LNCaP clone FGC (cell line): Measurements from ENCODE around the gene HSH2D.

Experiments used
- DNase-seq: peaks from one replicate; pipeline ENCODE4 v3.0.0-alpha.2; 2011; ENCODE audit warnings: low read depth
- H3K4me3 ChIP-seq: 2 replicates; pipeline ENCODE4 v1.5.1; 2011; ENCODE audit warnings: mild to moderate bottlenecking, low read depth, low read length, control low read depth
- CTCF ChIP-seq: IDR thresholded peaks from 2 replicates; pipeline ENCODE4 v1.5.1; 2012; ENCODE audit warnings: mild to moderate bottlenecking; ENCODE audit not compliant: control insufficient read depth, insufficient read depth; ENCODE audit errors: extremely low read depth

HSH2D gene

GRCh38 chr19:16157601-16158000 is 14.1 kb downstream of the HSH2D start:
- DNase-seq = no peak
- TF ChIP-seq CTCF = no peak
- no peak overlapping the region for H3K4me3 ChIP-seq

- H3K4me3 ChIP-seq = no peak overlapping the region
- TF ChIP-seq CTCF = no peak
- no peak for DNase-seq
Observed at GRCh38 chr19:16159655-16160054, 16.2 kb downstream of the HSH2D start.

- no peak for DNase-seq
Observed at GRCh38 chr19:16160445-16160942, 17.0 kb downstream of the HSH2D start.

DNA sequence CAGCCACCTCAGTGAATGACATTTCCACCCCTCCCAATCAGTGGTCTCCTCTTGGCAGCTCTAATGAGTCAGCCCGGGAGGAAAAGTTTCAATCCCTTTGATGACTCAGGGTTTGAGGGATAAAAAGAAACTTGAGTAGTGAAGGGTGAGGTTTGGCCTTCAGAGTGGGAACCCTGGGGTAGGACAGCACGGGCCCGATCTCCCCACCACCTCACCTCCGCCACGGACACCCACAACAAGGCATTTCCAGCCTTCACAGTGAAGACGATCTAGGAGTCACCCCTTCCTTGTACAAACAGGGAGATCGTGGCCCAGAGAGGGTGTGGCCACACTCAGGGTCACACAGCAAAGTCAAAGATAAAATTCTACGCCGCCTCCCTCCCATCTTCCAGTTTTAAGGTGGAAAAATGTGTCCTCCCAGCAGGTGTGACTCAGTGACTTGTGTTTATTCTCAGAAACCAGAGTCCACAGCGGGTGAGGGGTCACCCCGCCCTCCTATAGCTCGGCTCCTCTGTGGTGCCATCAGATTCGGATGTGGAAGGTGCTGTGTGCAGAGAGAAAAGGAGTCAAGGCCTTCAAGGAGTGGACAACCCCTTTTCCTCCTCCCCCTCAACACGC is 17.6 kb downstream of the HSH2D start:
- H3K4me3 ChIP-seq = no peak overlapping the region
- TF ChIP-seq CTCF = no peak
- no peak for DNase-seq

More at GRCh38 chr19:16160445-16160942, 17.0 kb downstream of the HSH2D start:
- no peak overlapping the region for H3K4me3 ChIP-seq
- TF ChIP-seq CTCF = no peak

DNA sequence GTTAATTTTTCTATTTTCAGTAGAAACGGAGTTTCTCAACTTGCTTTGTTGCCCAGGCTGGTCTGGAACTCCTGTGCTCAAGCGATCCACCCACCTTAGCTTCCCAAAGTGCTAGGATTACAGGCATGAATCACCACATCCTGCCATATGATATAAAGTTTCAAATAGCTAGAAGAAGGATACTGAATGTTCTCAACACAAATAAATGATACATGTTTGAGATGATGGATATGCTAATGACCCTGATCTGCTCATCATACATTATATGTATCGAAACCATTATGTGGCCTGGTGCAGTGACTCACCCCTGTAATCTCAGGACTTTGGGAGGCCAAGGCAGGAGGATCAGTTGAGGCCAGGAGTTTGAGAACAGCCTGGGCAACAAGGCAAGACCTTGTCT is 18.4 kb downstream of the HSH2D start:
- no peak for TF ChIP-seq CTCF
- no peak for DNase-seq
- H3K4me3 ChIP-seq = no peak overlapping the region

- DNase-seq = no peak
- TF ChIP-seq CTCF = no peak
- no peak overlapping the region for H3K4me3 ChIP-seq
Observed at GRCh38 chr19:16164222-16164890, 20.9 kb downstream of the HSH2D start.
